ENCODE results near the gene CDK2AP2. TPM values are rescaled to one million over a fixed set of nuclear protein-coding genes. Genes with fewer than 3 reads are reported as not detected.

CDK2AP2 gene
- total and polyA plus RNA-seq, 2 of the 8 experiments (the other 6 are each of a cell fraction or from before 2014, with no cell fraction given) = 49.6 to 65.1 TPM

GRCh38 chr11:67535561-67535960, 27.6 kb upstream of the CDK2AP2 start:
- H3K4me3 ChIP-seq (ENCODE audit: extremely low read depth in 1 of 4, insufficient read depth in 2 of 4, low read depth in 3 of 4, low read length in 4 of 4) = no peak overlapping the region
- H3K27me3 ChIP-seq (replicated peaks in 1 of 4; ENCODE audit: control insufficient read depth in 3 of 4, extremely low read depth in 1 of 4, insufficient read depth in 3 of 4, low read length in 3 of 4) = no peaks in the 10 kb centered on the region; a peak in 1 of 7 replicates
- no peak overlapping the region for H4K8ac ChIP-seq (ENCODE audit: extremely low read depth, insufficient read depth, low read length)
- no peak overlapping the region for H2BK5ac ChIP-seq (ENCODE audit: low read depth, low read length)
- H4K91ac ChIP-seq (replicated peaks; ENCODE audit: insufficient read length, low read length) = no peak overlapping the region
- no peak overlapping the region for H3K18ac ChIP-seq (ENCODE audit: extremely low read depth, low read length)
- H4K20me1 ChIP-seq (replicated peaks in 1 of 2; ENCODE audit: control insufficient read depth in 1 of 2, insufficient read depth in 2 of 2, low read length in 2 of 2) = no peaks in the 10 kb centered on the region
- no peaks in the 10 kb centered on the region for H3K23me2 ChIP-seq (ENCODE audit: low read depth, low read length)
- no peak overlapping the region for H2BK120ac ChIP-seq (replicated peaks; ENCODE audit: low read depth, low read length)
- FAIRE-seq (no peak), DNase-seq (ENCODE audit: low read depth in 1 of 2, low spot score in 2 of 2) (no peak)
- no peak overlapping the region for H3K23ac ChIP-seq (ENCODE audit: insufficient read length)
- no peak overlapping the region for H2AK5ac ChIP-seq (ENCODE audit: low read depth, low read length)
- H3K36me3 ChIP-seq (ENCODE audit: control insufficient read depth in 2 of 4, insufficient read depth in 4 of 4, low read length in 3 of 4) = no peaks in the 10 kb centered on the region
- no peak overlapping the region for H4K5ac ChIP-seq (ENCODE audit: insufficient read length, low read depth, low read length)
- no peak overlapping the region for H3K4me2 ChIP-seq (ENCODE audit: insufficient read depth in 1 of 2, low read depth in 2 of 2, low read length in 2 of 2)
- H3K27ac ChIP-seq (ENCODE audit: low read depth, low read length) = no peak overlapping the region
- no peak overlapping the region for H2BK20ac ChIP-seq (ENCODE audit: low read length)
- H2BK12ac ChIP-seq (ENCODE audit: low read depth, low read length) = no peak overlapping the region
- H3K4me1 ChIP-seq (replicated peaks in 1 of 4; ENCODE audit: control insufficient read depth in 3 of 4, insufficient read depth in 4 of 4, low read length in 3 of 4) = no peaks in the 10 kb centered on the region; a peak in 1 of 7 replicates
- ChIA-PET CTCF (ENCODE audit: partially characterized antibody) (interaction anchor here (2.2 kb wide), 1 partner anchor 11 kb away, joined by 4 read pairs; no protein-coding TSS in a partner anchor), POLR2A (ENCODE audit: partially characterized antibody) (no interaction called here)
- no peak overlapping the region for H3K56ac ChIP-seq (replicated peaks; ENCODE audit: insufficient read length, low read depth, low read length)
- H2AFZ ChIP-seq (ENCODE audit: low read length) = no peak overlapping the region
- TF ChIP-seq ZNF274 (IDR thresholded peaks at IDR 0.05; ENCODE audit: borderline replicate concordance, extremely low read depth, low read length) = no peak
- TF ChIP-seq ATF3 (IDR thresholded peaks at IDR 0.05; ENCODE audit: insufficient read depth, low read depth, low read length) = no peak
- TF ChIP-seq SAP30 (IDR thresholded peaks at IDR 0.05; ENCODE audit: insufficient read depth, insufficient replicate concordance, low read length) = no peak
- no peaks in the 10 kb centered on the region for H3K79me2 ChIP-seq (ENCODE audit: control insufficient read depth in 1 of 2, insufficient read depth in 2 of 2, low read length in 2 of 2)
- H3K79me1 ChIP-seq (ENCODE audit: low read depth, low read length) = no peaks in the 10 kb centered on the region
- H2BK15ac ChIP-seq (ENCODE audit: low read length) = no peak overlapping the region
- H3K9ac ChIP-seq (replicated peaks in 1 of 4; ENCODE audit: extremely low read depth in 1 of 4, low read depth in 3 of 4, low read length in 3 of 4) = no peak overlapping the region
- H3K9me3 ChIP-seq (ENCODE audit: insufficient read depth in 2 of 2, low read depth in 1 of 2, low read length in 1 of 2) = peaks cover 31 to 36% of the 10 kb centered on the region in 2 experiments
- no peak overlapping the region for H3K4ac ChIP-seq (replicated peaks; ENCODE audit: insufficient read length, low read depth, low read length)
- H3K14ac ChIP-seq (ENCODE audit: insufficient read length) = no peak overlapping the region
- WGBS, 2 experiments (ENCODE audit: extremely low coverage in 1 of 2, insufficient coverage in 1 of 2, insufficient read length in 1 of 2, insufficient replicate concordance in 2 of 2, low coverage in 1 of 2, low lambda C conversion rate in 2 of 2, missing lambda C conversion rate in 1 of 2) = 93% methylated on average over 1 of the region's 1 CpG; no CpG with 5 or more reads in 1 of the 2 experiments
